OCI-LY1 (cell line): ENCODE measurements around the gene KLHL14.

Experiments
- H2AFZ ChIP-seq: fragments of 200-600 bp; sonication (generic), shearing (Covaris generic); 2 replicates; pipeline ENCODE4 v1.6.0; 2014; ENCODE audit warnings: antibody characterized with exemption, mild to moderate bottlenecking, low read length
- H3F3A ChIP-seq: fragments of 200-600 bp; sonication (generic), shearing (Covaris generic); 2 replicates; pipeline ENCODE4 v1.6.0; 2014; ENCODE audit warnings: mild to moderate bottlenecking, antibody characterized with exemption, low read length, moderate library complexity; ENCODE audit not compliant: insufficient read depth
- H3K27ac ChIP-seq: fragments of 200-600 bp; sonication (generic); 2 replicates; pipeline ENCODE4 v1.5.1; 2014; ENCODE audit warnings: low read length, mixed run types, mild to moderate bottlenecking, low read depth; ENCODE audit not compliant: poor library complexity, severe bottlenecking
- H3K27me3 ChIP-seq: fragments of 200-600 bp; sonication (generic); 2 replicates; pipeline ENCODE4 v1.6.0; 2014; ENCODE audit warnings: antibody characterized with exemption, mild to moderate bottlenecking, low read length, moderate library complexity; ENCODE audit not compliant: insufficient read depth
- H3K36me3 ChIP-seq: fragments of 200-600 bp; sonication (generic); 2 replicates; pipeline ENCODE4 v1.6.1; 2014; ENCODE audit warnings: mild to moderate bottlenecking, antibody characterized with exemption, low read length, moderate library complexity, mixed read lengths; ENCODE audit not compliant: insufficient read depth
- H3K4me1 ChIP-seq: fragments of 200-600 bp; sonication (generic); 2 replicates; pipeline ENCODE4 v1.5.1; 2014; ENCODE audit warnings: mild to moderate bottlenecking, low read length, moderate library complexity; ENCODE audit not compliant: insufficient read depth, severe bottlenecking
- H3K4me2 ChIP-seq: fragments of 200-600 bp; sonication (generic), shearing (Covaris generic); 2 replicates; pipeline ENCODE4 v1.6.1; 2014; ENCODE audit warnings: low read length
- H3K4me3 ChIP-seq: fragments of 200-600 bp; sonication (generic); 2 replicates; pipeline ENCODE4 v1.5.1; 2014; ENCODE audit warnings: low read length, low read depth, mild to moderate bottlenecking, mixed read lengths; ENCODE audit not compliant: poor library complexity, severe bottlenecking
- H3K79me2 ChIP-seq: fragments of 200-600 bp; shearing (Covaris generic); 2 replicates; pipeline ENCODE4 v1.6.1; 2016; ENCODE audit warnings: mixed run types, low read length, mixed read lengths; ENCODE audit not compliant: insufficient read depth
- H3K9ac ChIP-seq: fragments of 200-600 bp; sonication (generic), shearing (Covaris generic); 2 replicates; pipeline ENCODE4 v1.6.1; 2014; ENCODE audit warnings: mild to moderate bottlenecking, low read length, mixed read lengths
- H3K9me2 ChIP-seq: fragments of 200-600 bp; sonication (generic), shearing (Covaris generic); 2 replicates; pipeline ENCODE4 v1.6.1; 2014; ENCODE audit warnings: low read depth, mild to moderate bottlenecking, low read length, mixed read lengths
- H3K9me3 ChIP-seq: fragments of 200-600 bp; shearing (Covaris generic); 2 replicates; pipeline ENCODE4 v1.6.1; 2014; ENCODE audit warnings: low read length, mixed read lengths
- H4K20me1 ChIP-seq: fragments of 200-600 bp; sonication (generic), shearing (Covaris generic); 2 replicates; pipeline ENCODE4 v1.6.0; 2016; ENCODE audit warnings: mild to moderate bottlenecking, low read length; ENCODE audit not compliant: insufficient read depth
- EZH2 ChIP-seq: fragments of 200-600 bp; sonication (generic), shearing (Covaris generic); IDR thresholded peaks from 2 replicates; pipeline ENCODE4 v1.8.0; 2017; ENCODE audit warnings: borderline replicate concordance, mixed run types, mild to moderate bottlenecking, antibody characterized with exemption, low read length, moderate library complexity, mixed read lengths
- TF ChIP-seq, protein P1 (sequence below): fragments of 200-600 bp; sonication (generic), shearing (Covaris generic); IDR thresholded peaks from 2 replicates; pipeline ENCODE4 v1.5.1; 2017; ENCODE audit warnings: mild to moderate bottlenecking, antibody characterized with exemption, low read length, moderate library complexity, mixed read lengths

The KLHL14 gene

DNA sequence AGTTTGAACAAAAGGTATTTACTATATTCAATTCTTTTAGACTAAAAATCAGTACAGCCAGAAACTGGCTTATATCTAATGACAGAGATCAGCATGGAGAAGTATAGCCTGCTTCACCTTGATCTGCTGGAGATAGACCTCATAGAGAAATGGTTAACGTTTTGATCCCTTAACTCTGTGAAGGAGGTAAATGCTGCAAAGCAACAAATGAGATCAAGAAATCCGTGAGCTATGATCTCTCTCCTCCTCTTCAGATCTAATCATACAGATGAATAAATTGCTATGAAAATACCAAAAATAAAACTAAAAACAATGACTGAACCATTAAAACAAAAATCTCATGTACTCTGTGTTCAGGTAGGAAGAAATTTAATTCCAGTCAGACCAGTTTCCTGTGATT lies 42.8 kb downstream of the KLHL14 start:
- Histone ChIP-seq H3F3A (no peaks in the 10 kb centered on the region), H3K4me1 (peaks cover 39% of the 10 kb centered on the region), H3K79me2 (no peaks in the 10 kb centered on the region), H2AFZ (peak overlapping the region; percentile 24; the same call in 1 of the 2 replicates), H3K36me3 (peaks cover 24% of the 10 kb centered on the region), H3K9ac (peak overlapping the region; percentile 67), H3K9me3 (no peaks in the 10 kb centered on the region), H3K4me3 (peak overlapping the region; percentile 57), H3K9me2 (no peaks in the 10 kb centered on the region), H4K20me1 (no peaks in the 10 kb centered on the region), H3K27ac (peak overlapping the region; percentile 69), H3K27me3 (no peaks in the 10 kb centered on the region), H3K4me2 (peak overlapping the region; percentile 85)
- no peak for TF ChIP-seq EZH2
- TF ChIP-seq, protein P1, sequence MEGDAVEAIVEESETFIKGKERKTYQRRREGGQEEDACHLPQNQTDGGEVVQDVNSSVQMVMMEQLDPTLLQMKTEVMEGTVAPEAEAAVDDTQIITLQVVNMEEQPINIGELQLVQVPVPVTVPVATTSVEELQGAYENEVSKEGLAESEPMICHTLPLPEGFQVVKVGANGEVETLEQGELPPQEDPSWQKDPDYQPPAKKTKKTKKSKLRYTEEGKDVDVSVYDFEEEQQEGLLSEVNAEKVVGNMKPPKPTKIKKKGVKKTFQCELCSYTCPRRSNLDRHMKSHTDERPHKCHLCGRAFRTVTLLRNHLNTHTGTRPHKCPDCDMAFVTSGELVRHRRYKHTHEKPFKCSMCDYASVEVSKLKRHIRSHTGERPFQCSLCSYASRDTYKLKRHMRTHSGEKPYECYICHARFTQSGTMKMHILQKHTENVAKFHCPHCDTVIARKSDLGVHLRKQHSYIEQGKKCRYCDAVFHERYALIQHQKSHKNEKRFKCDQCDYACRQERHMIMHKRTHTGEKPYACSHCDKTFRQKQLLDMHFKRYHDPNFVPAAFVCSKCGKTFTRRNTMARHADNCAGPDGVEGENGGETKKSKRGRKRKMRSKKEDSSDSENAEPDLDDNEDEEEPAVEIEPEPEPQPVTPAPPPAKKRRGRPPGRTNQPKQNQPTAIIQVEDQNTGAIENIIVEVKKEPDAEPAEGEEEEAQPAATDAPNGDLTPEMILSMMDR = no peak

GRCh38 chr18:32724071-32724749 lies 48.6 kb downstream of the KLHL14 start:
- H3K9ac ChIP-seq = no peak overlapping the region
- no peaks in the 10 kb centered on the region for H3K79me2 ChIP-seq
- no peak overlapping the region for H2AFZ ChIP-seq
- H4K20me1 ChIP-seq = no peaks in the 10 kb centered on the region
- H3K4me2 ChIP-seq = no peak overlapping the region
- H3K9me3 ChIP-seq = no peaks in the 10 kb centered on the region
- no peak overlapping the region for H3K27ac ChIP-seq
- no peaks in the 10 kb centered on the region for H3K27me3 ChIP-seq
- H3K4me1 ChIP-seq = peaks cover 18% of the 10 kb centered on the region
- TF ChIP-seq, protein P1 = no peak
- TF ChIP-seq EZH2 = no peak
- no peak overlapping the region for H3K4me3 ChIP-seq
- H3K9me2 ChIP-seq = no peaks in the 10 kb centered on the region
- H3F3A ChIP-seq = no peaks in the 10 kb centered on the region
- H3K36me3 ChIP-seq = peaks cover 25% of the 10 kb centered on the region

DNA sequence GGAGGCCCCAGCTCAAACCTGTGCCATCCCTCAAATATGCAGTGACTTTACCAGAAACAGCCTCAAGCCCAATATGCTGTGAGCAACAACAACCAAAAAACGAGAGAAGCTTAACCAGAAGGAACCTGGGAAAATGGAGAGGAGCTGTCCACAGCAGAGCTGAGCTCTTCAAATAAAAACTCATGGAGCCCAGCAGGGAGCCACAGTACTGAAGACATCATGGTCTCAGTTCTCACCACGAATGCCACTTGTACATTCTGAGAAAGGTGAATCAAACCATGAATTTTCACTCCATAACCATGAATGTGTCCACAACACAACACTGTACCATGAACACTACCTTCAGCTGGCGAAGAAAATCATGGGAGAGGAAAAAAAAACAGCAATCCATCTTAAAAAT lies 50.5 kb downstream of the KLHL14 start:
- Histone ChIP-seq H3K36me3 (peaks cover 25% of the 10 kb centered on the region), H3K27me3 (no peaks in the 10 kb centered on the region), H3K4me1 (no peaks in the 10 kb centered on the region), H3F3A (no peaks in the 10 kb centered on the region), H3K27ac (no peak overlapping the region), H3K79me2 (no peaks in the 10 kb centered on the region), H2AFZ (no peak overlapping the region), H3K9me3 (no peaks in the 10 kb centered on the region), H3K9ac (no peak overlapping the region), H3K4me2 (no peak overlapping the region), H3K4me3 (no peak overlapping the region), H4K20me1 (no peaks in the 10 kb centered on the region), H3K9me2 (no peaks in the 10 kb centered on the region)
- TF ChIP-seq EZH2 = no peak
- TF ChIP-seq, protein P1 = no peak
